GM19238 (cell line): Measurements from ENCODE around the gene MEGF9.

ENCODE experiments used
- DNase-seq: peaks from one replicate; pipeline ENCODE4 v3.0.0; 2011; ENCODE audit warnings: low spot score; ENCODE audit not compliant: insufficient read length

Gene MEGF9

GRCh38 chr9:120626512-120626911, 87.8 kb downstream of the MEGF9 start:
- DNase-seq = no peak

- DNase-seq = no peak
Measured at GRCh38 chr9:120625222-120625621, 89.0 kb downstream of the MEGF9 start.

DNA sequence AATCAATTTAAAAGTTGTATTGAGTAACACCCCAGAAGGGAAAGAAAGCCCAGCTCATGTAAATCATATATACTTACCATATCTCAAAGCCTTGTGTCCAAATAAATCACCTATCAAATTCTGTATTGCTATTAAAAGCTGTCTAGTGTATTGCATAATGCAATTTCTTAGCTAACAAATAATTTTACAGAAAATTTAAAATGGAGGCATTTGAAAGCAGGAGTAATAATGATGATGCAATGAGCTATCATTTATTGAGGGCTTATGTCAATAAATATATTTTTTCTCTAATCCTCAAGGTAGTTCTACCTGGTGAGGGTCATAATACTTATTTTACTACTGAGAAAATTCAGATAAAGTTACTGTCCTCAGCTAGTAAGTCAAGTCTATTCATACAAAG, 91.5 kb downstream of the MEGF9 start:
- DNase-seq = no peak

- no peak for DNase-seq
Measured at GRCh38 chr9:120621941-120622340, 92.3 kb downstream of the MEGF9 start.

- DNase-seq = peak; percentile 27
Measured at GRCh38 chr9:120619751-120620655, 94.3 kb downstream of the MEGF9 start.

DNA sequence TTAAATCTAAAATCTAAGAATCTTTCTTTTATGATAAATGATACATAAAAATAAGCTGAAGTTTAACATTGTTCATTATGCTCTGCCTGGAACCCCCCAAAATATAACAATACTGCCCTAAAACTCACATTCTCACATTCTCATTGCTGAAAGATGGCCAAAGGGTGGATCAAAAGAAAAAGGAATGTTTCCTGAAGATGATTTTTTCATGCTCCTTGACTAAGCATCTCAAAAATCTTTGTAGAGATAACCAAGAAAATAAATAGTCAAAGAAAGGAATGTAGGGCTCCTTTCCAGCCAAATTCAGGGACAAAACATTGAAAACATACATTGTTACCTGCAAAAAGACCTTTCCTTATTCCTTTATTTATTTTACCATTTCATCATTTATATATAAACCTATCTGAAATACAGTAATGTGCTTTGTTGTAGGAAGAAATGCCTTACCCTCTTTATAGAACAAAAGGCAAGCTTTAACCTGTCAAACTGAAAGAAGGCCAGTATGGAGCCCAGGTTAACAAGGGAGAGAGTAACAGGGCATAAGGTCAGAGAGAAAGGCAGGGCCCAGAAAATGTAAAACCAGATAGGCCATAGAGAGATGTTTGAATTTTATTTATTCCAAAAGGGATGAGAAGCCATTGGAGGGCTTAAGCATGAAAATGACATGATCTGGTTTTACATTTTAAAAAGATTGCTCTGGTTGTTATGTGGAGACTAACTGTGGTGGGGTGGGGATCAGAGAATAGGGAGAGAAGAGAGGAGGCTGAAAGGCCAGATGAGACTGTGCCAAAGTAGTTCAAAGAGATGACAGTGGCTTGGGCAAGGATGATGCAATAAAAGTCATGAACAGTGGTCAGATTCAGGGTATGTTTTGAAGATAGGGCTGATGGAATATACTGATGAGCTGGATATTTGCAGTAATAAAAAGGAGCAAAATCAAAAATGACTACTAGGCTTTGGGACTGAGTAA, 97.0 kb downstream of the MEGF9 start:
- no peak for DNase-seq

- DNase-seq = no peak
Measured at GRCh38 chr9:120612218-120612617, 102.1 kb downstream of the MEGF9 start.

DNA sequence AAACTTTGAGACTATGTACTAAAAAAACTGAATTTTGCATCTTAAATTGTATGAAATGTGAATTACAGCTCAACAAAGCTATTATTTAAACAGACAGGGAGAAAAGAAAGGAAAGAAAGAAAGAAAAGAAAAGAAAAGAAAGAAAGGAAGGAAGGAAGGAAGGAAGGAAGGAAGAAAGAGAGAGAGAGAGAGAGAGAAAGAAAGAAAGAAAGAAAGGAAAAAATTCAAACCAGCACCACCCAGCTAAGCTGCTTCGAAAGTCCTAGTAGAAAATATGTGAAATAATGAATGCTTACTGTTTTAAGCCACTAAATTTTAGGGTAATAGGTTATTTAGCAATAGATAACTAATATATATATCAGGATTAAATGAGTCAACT, 102.6 kb downstream of the MEGF9 start:
- DNase-seq = no peak

GRCh38 chr9:120610975-120611689, 103.1 kb downstream of the MEGF9 start:
- no peak for DNase-seq

DNA sequence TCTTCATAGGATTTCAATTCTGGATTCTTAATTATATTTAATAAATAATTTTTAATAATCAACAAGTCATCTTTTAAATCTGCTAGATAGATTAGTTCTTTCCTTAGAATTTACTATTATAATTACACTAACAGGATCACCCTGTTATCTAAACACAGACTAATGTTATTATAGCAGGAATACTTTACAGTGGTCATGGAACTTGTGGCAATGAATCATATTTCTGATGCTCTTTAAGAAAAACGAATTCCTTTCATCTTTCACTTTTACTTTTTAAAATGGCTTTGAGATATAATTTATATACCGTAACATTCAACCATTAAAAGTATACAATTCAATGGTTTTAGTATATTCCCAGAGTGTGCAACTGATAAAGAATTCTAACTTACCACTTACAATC, 104.6 kb downstream of the MEGF9 start:
- no peak for DNase-seq

DNA sequence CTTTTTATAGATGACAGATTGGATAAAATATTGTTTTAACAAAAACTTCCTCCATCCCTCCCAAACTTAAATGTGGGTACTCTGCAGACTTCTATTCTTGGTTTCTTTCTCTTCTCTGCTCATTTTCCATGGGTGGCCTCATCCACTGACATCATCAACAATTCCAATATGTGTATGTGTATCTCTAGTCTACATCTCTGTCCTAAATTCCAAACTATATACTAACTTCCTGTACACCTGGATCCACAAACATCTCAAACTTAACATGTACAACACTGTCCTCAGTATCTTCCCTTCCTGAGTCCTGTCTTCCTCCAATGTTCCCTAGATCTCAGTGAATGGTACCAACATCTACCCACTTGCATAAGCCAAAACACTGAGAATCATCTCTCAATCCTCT, 105.8 kb downstream of the MEGF9 start:
- no peak for DNase-seq

GRCh38 chr9:120603591-120603990, 110.7 kb downstream of the MEGF9 start:
- no peak for DNase-seq

DNA sequence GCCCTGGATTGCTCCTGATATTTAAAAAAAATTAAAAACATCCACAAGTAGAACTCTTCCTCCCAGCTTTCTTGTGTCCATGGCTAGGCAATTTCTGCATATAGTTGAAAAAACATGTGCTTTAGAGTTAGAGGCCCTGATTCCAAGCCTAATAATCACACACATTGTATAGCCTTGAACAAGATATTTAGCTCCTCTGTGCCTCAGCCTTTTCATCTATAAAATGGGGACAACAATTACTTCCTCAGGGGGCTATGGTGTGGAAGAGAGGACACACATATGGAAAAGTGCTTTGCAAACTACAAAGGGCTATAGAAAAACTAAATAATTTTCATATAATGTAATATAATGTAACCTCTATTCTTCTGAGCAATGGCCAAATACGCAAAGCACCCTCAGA, 111.3 kb downstream of the MEGF9 start:
- no peak for DNase-seq

DNA sequence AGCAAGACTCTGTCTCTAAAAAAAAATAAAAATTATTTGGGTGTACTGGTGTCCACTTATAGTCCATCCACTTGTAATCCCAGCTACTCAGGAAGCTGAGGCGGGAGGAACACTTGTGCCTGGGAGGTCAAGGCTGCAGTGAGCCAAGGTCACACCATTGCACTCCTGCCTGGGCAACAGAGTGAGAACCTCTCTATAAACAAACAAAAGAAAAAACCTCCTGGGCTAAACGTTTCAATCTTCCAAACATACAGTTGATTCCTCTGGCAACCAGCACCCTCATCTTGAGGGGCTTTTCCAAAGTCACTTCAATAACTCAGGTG, 120.4 kb downstream of the MEGF9 start:
- no peak for DNase-seq

- no peak for DNase-seq
Measured at GRCh38 chr9:120593250-120593954, 120.9 kb downstream of the MEGF9 start.

DNA sequence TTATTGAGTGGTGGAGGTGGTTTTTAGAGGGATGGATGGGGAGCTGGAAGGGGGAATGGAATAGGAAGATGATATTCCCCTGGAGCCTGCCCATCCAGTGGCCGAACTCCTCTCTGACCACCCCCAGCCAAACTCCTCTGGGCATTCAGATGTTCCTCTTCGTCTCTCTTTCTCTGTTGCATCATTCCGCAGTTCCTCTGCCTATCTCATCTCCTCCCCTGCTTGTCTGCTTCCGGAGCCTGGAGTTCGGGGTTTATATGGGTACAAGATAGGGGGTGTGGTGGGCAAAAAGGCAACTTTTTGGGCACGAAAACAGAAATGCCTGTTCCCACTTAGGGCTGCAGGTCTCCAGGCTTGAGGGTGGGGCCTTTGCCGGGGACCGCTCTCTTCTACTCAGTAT, 122.1 kb downstream of the MEGF9 start:
- no peak for DNase-seq

DNA sequence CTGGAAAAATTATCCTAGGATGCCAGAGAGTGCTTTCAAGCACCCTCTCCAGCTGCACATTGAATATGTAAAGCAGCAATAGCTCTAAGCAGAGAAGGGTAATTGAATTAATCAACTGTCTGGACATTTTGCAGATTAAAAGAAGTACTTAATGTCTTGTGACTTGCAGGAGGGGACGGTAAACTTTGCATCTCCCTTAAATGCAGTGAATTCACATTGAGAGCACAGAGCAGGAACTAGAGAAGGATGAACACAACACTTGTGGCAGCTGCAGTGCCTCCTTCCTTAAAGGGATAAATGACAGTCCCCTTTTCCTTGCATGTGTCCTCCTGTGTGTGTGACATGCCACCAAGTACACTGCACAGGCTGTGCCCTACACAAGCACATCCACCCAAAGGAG, 126.9 kb downstream of the MEGF9 start:
- no peak for DNase-seq

- no peak for DNase-seq
Measured at GRCh38 chr9:120583958-120584369, 130.3 kb downstream of the MEGF9 start.

- DNase-seq = peak; percentile 82
Measured at GRCh38 chr9:120580051-120580896, 134.0 kb downstream of the MEGF9 start, which contains the start of gene CDK5RAP2. Gene CDK5RAP2, minus strand, starts transcription at chr9:120580167. Its CDS starts 189 bp downstream, at chr9:120579978.
